Mesothelial cell of epicardium (in vitro differentiated cells): ENCODE data around the gene ESRRG. TPM values are rescaled to one million over a fixed set of nuclear protein-coding genes. Genes with fewer than 3 reads are reported as not detected.

Experiments used
- DNase-seq, 2 experiments: peaks; one replicate each; pipeline ENCODE4 v3.0.0; 2021; ENCODE audit warnings: low spot score in 2 of 2; ENCODE audit not compliant: unreplicated experiment in 2 of 2
- H3K27ac Mint-ChIP-seq: 2 replicates; pipeline ENCODE4 v1.8.0; 2021; ENCODE audit warnings: mixed read lengths
- H3K27me3 Mint-ChIP-seq: 2 replicates; pipeline ENCODE4 v1.8.0; 2021; ENCODE audit warnings: low read depth, mixed read lengths
- H3K36me3 Mint-ChIP-seq: 2 replicates; pipeline ENCODE4 v1.8.0; 2021; ENCODE audit warnings: mixed read lengths
- H3K4me1 Mint-ChIP-seq: 2 replicates; pipeline ENCODE4 v1.8.0; 2021; ENCODE audit warnings: mixed read lengths
- H3K4me3 Mint-ChIP-seq: 2 replicates; pipeline ENCODE4 v1.8.0; 2021; ENCODE audit warnings: mild to moderate bottlenecking, moderate library complexity, mixed read lengths
- H3K9me3 Mint-ChIP-seq: 2 replicates; pipeline ENCODE4 v1.8.0; 2021; ENCODE audit warnings: mixed read lengths
- CTCF ChIP-seq: fragments of 200-600 bp; sonication (generic); IDR thresholded peaks from one replicate; pipeline ENCODE4 v1.5.0; 2021; ENCODE audit warnings: antibody characterized with exemption; ENCODE audit not compliant: unreplicated experiment
- total RNA-seq: library from RNA; stranded (reverse); gene quantifications from 3 replicates; pipeline ENCODE4 v1.2.1, GENCODE V29; 2021

ESRRG gene
- total RNA-seq, 1 donor from 2014 or later = 11.0 TPM

GRCh38 chr1:216665856-216666255 is 57.4 kb downstream of the ESRRG start:
- no peaks in the 10 kb centered on the region for H3K36me3 Mint-ChIP-seq
- no peak for TF ChIP-seq CTCF

GRCh38 chr1:216665406-216665805 is 57.8 kb downstream of the ESRRG start:
- DNase-seq = no peak
- Mint-ChIP-seq H3K27me3 (no peaks in the 10 kb centered on the region), H3K9me3 (no peaks in the 10 kb centered on the region), H3K27ac (peak overlapping the region; percentile 62), H3K4me1 (peaks cover 47% of the 10 kb centered on the region), H3K36me3 (no peaks in the 10 kb centered on the region), H3K4me3 (no peak overlapping the region)
- TF ChIP-seq CTCF = no peak

More at GRCh38 chr1:216665856-216666255, 57.4 kb downstream of the ESRRG start:
- Mint-ChIP-seq H3K4me3 (no peak overlapping the region), H3K9me3 (no peaks in the 10 kb centered on the region), H3K27me3 (no peaks in the 10 kb centered on the region), H3K4me1 (peaks cover 47% of the 10 kb centered on the region), H3K27ac (peak overlapping the region; percentile 62)
- DNase-seq = no peak

GRCh38 chr1:216662681-216663080 is 60.5 kb downstream of the ESRRG start:
- DNase-seq = no peak
- Mint-ChIP-seq H3K4me3 (no peak overlapping the region), H3K9me3 (no peaks in the 10 kb centered on the region), H3K27ac (no peak overlapping the region), H3K36me3 (no peaks in the 10 kb centered on the region), H3K4me1 (peaks cover 37% of the 10 kb centered on the region), H3K27me3 (no peaks in the 10 kb centered on the region)
- no peak for TF ChIP-seq CTCF

- peaks cover 23% of the 10 kb centered on the region for H3K4me1 Mint-ChIP-seq
- no peak for TF ChIP-seq CTCF
- no peaks in the 10 kb centered on the region for H3K27me3 Mint-ChIP-seq
- no peak overlapping the region for H3K4me3 Mint-ChIP-seq
- DNase-seq = no peak
- H3K27ac Mint-ChIP-seq = no peak overlapping the region
- no peaks in the 10 kb centered on the region for H3K9me3 Mint-ChIP-seq
- H3K36me3 Mint-ChIP-seq = no peaks in the 10 kb centered on the region
Measured at GRCh38 chr1:216660561-216660960, 62.7 kb downstream of the ESRRG start.

GRCh38 chr1:216653001-216653400 is 70.2 kb downstream of the ESRRG start:
- TF ChIP-seq CTCF = no peak
- Mint-ChIP-seq H3K36me3 (peaks cover 1% of the 10 kb centered on the region), H3K4me1 (peaks cover 15% of the 10 kb centered on the region), H3K27ac (peak overlapping the region; percentile 0), H3K27me3 (no peaks in the 10 kb centered on the region), H3K4me3 (no peak overlapping the region), H3K9me3 (no peaks in the 10 kb centered on the region)
- DNase-seq = no peak

GRCh38 chr1:216651826-216652418 is 71.3 kb downstream of the ESRRG start:
- DNase-seq = no peak
- Mint-ChIP-seq H3K36me3 (peaks cover 3% of the 10 kb centered on the region), H3K27ac (no peak overlapping the region), H3K27me3 (no peaks in the 10 kb centered on the region), H3K4me3 (no peak overlapping the region), H3K9me3 (no peaks in the 10 kb centered on the region), H3K4me1 (peaks cover 15% of the 10 kb centered on the region)
- TF ChIP-seq CTCF = no peak
